HG02642 (cell line): ENCODE data around the gene NTN1.
"Not testable (repeated sequence)": the region's sequence is repeated elsewhere in the genome, so short reads cannot be mapped to it uniquely, and the experiment has no call there.

Experiments used
- ATAC-seq: cut with Tn5 transposase; IDR thresholded peaks from one replicate; pipeline ENCODE4 v1.9.1; 2021; ENCODE audit warnings: mild to moderate bottlenecking; ENCODE audit not compliant: unreplicated experiment, poor library complexity

NTN1 gene

DNA sequence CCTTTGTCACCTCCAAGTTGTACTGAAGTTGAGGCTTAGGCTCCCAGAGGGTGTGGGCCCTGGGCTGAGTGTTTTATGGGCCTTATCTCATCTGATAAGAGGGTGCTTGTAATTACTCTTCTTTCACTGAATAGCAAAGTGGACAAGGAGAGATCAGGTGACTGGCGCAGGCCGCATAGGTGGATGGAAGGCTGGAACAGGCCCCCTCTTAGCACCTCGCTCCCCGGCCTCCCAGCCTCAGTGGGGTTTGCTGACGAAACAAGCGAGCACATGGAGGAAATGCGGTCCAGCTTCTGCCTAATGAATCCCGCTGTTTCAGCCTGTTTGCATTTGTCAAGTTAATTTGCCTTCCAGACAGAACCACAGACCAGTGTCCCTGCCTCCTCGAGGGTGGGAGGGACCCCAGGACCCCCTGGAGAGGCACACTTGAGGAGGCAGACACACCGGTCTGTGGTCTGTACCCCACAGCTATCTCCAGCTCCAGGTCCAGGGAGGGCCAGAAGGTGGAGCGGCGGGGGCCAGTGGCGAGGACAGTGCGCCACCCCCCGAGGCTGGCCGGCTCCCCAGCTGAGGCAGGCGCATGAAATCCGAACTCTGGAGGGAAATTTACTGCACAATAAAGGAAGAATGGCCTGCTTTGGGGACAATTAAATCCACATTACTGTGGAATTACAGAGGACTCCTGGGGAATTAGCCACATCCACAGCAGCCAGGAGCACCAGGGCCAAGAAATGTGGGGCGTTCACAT, 123.4 kb downstream of the NTN1 start:
- no peak for ATAC-seq

DNA sequence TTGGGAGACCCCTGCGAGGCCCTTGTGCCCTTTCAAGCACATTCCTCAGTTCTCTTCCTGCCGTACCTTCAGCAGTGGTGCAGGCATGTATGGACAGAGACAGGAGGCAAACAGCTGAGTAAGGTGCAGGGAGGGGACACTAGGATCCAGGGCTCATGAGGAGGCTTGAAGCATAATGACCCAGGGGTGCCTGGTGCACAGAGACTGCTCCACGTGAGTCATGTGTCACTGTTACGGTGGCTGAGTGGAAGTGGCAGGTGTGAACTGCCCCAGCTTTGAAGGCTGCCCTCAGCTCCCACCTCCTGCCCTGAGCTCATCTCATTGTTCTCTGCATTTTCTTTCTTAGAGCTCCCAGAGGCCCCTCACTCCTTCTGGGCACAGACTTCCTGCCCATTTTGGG, 124.8 kb downstream of the NTN1 start:
- no peak for ATAC-seq

DNA sequence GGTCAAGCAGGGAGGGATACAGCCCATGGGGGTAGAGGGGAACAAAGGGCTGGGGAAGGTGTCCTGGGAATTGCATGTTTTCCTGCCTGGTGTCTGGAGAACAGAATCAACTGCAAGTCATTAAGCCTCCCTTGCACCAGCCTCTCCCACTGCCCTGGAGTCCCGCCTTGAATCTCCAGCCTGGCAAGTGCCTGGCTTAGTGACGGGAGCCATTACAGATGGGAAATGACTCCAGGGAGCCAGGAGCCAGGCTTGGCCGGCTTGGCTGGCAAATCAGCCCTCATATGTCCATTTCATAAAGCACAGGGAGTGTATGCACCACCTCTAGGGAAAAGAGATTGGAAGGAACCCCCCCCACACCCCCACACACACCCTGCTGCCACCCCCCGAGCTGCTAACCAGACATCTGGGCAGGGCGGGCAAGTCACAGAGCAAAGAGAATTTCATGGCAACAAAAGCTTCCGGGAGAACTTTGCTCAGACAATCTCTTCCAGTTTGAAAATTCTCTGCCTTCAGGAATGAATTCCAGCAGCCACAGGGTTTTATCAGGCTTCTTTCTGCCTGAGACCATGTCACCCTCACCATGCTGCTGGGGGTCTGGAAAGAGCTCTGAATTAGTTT, 127.7 kb downstream of the NTN1 start:
- ATAC-seq, result no peak

DNA sequence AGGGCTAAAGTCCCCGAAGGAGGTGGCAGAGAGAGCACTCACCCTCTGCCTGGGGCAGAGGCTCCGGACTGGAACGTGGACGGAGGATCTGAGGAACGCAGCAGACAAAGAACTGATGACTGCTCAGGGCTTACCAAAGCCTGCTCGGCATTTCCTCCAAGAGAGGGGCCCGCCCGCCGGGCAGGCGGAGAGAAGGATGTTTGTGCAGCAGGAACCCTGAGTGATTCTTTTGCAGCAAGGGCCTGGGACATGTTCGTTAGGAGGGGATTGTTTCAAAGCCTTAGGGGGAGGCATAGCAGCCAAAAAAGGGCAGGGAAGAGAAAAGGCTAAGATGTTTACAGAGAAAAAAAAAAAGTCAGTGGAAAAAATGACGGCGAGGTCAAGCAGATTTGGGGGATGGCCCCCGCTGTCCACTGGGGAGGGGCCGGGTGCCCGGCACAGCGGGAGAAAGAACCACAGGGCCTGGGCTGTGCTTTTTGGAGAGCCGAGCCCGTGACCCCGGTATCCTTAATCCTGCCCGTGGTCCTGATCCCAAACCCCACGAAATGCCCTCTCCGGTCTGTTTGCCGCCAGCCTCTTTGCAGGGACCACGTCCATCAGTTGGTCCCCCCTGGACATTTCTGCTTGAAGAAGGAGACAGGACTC, 129.3 kb downstream of the NTN1 start:
- no peak for ATAC-seq

DNA sequence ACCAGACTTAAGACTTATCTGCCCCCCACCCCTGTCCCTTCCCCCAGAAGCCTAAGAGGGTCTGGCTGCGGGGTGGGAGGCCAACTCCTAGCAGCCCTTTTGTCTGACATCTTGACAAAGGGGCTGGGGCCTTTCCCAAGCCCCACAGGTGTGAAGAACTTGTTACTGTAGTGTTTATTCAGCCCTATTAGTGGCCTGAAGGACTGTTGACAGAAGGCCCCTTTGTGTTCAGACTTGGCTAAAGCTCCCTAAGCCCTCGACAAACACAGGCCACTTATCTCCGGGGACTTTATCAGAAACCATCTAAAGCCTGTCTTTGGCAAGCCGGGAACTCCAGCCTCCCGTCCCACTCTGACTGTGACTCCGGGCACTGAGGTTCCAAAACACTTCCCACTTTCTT, 129.8 kb downstream of the NTN1 start:
- ATAC-seq, result no peak

DNA sequence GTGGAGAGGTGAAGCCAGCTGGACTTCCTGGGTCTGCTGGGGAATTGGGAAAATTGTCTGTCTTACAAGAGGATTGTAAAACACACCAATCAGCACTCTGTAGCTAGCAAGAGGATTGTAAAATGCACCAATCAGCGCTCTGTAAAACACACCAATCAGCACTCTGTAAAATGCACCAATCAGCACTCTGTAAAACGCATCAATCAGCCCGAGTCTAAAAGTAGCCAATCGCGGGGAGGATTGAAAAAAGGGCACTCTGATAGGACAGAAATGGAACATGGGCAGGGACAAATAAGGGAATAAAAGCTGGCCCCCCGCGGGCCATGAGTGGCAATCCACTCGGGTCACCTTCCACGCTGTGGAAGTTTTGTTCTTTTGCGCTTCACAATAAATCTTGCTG, 130.4 kb downstream of the NTN1 start:
- ATAC-seq, result not testable (repeated sequence)

DNA sequence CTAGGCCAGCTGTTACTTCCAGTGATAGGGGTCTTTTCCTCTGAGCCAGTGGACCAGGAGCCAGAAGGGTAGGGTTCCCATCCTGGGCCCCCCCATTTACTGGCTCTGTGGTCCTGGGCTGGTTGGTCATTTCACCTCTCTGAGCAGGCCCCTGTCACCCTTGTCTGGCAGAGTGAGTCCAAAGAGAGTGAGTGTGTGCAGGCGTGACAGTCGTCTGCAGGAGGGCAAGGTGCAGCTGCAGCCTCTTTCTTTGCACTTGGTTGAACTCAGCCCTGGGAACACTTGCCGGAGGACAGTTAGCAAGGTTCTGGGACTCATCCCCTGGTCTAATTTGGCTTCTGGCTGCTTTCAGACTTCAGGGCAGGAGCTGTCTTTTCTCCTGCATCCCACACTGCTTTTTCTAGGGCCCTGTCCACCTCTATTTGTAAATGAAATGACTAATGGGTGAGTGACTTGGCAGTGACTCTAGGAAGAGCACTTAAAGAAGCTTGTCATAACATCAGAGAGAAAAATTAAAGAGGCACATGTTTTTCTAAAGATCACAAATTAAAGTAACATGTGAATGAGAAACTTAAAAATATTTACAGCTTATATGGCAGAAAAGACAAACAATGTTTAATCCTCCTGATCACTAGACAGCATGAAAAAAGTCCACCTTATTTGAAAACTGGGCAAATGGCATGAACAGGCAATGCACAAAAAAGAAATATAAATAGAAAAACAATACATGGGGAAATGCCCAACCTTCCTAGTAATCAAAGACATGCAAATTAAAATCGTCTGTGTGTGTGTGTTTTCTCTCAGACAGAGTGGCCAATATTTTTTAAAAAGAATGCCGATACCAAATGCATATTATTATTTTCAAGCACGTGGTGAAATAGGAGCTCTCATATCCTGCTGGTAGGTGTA, 137.5 kb downstream of the NTN1 start:
- ATAC-seq, result no peak

DNA sequence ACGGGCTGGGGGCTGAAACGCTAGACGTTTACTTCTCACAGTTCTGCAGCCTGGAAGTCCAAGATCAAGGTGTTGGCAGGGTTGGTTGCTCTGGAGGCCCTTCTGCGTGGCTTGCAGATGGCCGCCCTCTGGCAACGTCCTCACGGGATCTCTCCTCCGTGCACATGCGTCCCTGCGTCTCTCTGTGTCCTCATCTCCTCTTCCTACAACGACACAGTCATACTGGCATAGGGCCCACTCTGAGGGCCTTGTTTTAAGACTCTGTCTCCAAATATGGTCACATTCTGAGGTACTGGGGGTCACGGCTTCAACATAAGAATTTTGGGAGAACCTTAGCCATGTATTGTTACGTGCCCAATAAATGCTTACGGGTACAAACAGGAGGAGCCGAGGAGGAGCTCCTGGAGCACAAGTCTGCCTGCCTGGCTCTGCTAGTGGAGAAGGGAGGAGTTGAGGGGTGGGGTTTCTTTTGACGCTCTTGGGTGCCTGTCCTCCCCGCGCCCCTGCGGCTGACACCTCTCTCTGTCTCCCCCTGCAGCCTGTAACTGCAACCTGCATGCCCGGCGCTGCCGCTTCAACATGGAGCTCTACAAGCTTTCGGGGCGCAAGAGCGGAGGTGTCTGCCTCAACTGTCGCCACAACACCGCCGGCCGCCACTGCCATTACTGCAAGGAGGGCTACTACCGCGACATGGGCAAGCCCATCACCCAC, 141.1 kb downstream of the NTN1 start:
- no peak for ATAC-seq

DNA sequence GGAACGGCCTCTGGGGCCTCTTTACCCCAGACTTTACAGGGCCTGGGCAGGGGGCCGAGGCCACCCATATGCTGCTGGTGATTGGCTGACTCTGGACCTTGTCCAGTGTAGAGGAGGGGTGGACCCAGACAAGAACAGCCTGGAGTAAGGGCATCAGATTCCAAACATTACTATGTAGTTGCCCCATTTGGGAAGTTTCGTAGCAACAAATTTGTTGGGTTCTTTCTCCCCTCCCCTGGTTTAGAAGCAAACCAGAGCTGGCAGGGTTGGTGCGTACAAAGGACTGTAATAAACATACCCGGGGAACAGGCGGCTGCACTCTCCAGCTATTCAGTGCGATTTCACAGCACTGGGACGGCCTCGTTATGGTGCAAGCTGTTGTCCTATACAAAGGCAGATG, 145.5 kb downstream of the NTN1 start:
- ATAC-seq, result no peak

DNA sequence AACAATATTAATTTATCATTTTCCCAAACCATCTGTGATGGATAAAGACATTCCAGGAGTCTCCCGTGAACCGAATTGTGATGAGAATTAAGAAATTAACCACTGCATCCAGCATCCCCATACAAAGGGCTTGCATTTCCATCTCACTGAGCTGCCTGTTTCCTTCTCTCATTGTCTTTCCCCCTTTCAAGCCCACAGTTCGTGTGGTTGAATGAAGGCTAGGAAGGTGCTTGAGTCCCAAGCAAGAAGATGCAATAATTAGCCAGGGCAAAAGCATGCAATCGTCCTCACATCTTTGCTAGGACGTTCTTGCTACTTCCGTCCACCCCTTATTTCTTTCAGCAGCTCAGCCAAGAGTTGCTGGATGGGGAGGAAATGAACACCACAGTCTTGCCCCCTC, 146.1 kb downstream of the NTN1 start:
- ATAC-seq, result no peak

DNA sequence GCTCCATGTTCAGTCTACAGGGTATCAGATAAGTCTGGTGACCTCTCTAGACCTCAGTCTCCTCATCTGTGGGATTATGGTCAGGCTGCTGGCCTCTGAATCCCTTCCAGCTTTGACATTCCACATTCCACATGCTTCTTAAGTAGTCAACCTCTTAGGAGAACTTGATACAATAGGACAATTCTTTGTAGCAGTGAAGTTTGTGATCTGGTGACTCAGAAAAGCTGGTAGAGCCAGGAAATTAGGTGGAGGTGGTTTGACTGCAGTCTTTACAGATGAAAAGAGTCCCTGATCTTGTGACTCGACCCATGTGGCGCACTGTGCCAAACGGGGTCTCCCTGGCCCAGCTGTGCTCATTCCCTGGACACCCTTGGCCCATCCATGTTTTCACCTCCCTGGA, 147.8 kb downstream of the NTN1 start:
- ATAC-seq, result no peak

DNA sequence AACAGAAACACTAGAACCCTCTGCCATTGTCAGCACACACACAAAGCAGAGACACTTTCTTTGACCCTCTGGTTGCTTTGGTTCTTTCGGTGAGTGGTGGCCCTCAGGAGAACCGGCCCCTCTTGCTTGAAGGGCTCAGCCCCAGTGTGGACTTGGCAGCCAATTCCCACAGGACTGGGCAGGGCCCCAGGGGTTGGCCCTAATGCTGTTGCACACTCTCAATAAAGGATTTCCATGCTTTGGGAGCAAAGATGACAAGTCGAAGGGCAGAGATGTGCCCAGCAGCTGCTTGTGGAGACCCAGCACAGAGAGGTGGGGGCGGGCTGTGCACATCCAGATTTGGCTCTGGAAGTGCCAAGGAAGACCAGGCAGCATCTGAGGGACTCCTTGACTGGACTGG, 149.0 kb downstream of the NTN1 start:
- no peak for ATAC-seq

DNA sequence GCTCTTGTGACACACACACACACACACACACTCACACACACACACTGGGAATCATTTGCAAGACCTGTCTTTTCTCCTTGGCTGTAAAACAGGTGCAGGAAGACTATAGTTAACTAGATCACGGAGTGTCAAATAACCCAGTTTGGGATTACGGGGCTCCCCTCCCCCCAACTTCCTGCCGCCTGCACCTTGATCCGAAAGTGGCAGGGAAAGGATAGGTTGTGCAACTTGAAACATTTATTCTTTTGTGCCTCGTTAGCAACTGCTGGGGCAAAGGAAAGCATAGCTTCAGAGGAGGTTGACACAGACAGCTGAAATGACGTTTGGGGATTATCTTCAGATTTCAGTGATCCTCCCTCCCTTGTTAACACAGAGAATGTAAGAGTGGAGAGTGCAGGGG, 149.5 kb downstream of the NTN1 start:
- no peak for ATAC-seq

DNA sequence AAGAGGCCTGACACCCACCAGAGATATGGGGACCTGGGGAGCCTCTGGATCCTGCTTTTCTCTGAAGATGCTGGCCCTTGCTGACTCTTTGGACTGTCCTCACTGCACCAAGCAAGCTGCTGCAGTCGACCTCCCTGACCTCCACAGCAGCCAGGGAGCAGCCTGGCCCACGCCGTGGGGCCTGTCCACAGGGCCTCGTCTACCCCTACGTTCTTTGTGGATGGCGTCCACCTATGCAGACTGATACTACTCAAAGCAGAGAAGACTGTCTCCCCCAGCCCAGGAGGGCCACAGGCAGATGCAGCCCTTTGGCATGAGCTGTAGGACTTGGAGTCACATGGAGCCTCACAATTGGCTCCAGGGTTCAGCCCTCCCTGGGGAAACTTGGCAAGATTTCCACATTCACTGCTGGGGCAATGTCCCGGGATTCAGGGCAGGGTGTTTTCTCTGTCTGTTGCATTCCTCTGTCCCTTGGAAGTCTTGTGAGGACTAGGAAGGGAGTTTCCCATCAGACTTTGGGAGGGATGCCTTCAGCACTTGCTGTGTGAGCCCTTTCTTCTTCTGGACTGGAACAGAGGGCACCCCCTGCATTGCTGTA, 152.2 kb downstream of the NTN1 start:
- ATAC-seq, result no peak

DNA sequence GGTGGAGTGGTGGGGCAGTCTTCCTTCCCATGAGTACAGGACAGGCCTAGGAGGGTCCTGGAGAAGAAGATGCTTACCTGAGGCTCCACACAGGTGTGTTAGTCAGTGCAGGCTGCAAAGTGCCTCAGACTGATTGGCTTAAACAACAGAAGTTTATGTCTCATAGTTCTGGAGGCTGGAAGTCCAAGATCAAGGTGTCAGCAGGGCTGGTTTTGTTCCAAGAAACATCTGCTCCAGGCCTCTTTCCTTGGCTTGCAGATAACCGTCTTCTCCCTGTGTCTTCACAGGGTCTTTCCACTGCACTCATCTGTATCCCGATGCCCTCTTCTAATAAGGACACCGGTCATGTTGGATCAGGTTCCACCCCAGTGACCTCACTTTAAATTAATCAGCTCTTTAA, 153.0 kb downstream of the NTN1 start:
- ATAC-seq, result no peak

DNA sequence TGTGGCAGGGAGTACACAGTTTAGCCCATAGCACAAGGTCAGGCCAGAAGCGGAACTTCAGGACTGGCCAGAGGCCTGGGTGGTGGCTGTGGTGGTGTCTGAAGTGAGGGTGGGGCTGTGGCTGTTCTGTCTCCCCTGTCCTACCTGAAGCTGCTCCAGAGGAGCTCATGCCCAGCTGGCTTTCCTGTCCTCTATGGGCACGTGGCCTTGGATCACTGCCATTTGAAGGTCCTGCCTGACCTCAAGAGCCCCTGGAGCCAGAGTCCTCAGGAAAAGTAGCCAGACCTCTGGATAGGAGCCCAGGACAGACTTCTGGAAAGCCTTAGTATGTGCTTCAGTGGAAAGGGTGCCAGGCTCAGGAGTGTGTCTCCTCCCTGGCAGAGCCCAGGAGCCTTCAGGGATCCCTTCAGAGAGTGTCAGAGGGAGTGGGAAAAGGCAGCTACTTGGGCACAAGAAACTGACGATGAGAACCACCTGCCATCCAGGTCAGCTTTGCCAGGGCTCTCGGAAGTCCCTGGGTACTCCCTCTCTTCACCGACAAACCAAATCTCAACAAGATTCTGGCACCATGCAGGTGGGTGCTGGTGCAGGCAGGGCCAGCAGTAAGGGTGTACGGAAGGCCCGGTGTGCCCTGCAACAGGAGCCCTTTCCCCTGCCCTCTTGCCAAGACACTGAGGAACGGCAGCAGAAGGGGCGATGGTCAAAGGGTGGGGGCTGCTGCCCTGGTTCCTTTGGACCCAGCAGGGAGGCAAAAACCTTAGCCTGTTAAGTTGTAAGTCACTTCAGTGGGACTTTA, 153.7 kb downstream of the NTN1 start:
- ATAC-seq, result no peak

DNA sequence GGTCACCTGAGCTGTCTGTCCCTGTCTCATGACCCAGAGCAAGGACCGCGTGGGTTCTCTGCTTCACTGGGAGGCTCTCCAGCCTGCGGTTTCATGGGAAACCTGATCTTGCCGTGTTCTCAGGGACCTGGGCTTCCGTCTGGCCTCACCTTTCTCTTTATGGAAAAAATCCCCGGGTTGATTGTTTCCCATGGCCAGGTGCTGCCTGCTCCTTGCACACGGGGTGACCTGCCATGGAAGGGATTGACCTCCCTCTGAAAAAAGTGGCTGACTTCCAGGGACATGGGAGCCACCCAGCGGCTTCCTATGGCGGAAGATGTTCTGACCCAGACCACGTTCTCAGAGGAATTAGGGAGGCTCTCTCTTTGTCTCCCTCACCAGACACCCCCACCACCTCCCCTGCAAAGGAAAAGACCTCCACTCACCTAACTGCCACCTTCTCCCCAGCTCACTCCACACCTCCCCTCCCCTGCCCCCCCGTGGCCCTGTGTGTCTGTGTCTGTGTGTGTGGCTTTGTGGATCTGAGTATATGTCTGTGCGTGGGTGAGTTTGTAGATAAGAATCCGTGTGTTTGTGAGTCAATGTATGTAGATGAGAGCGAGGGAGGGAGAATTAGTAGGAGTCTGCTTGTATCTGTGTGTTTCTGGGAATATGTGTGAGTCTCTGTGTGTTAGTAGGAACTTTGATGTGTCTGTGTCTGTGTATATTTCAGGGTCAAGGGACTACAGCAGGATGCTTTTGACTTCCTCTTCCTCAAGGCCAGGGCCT, 154.6 kb downstream of the NTN1 start:
- ATAC-seq, result no peak

DNA sequence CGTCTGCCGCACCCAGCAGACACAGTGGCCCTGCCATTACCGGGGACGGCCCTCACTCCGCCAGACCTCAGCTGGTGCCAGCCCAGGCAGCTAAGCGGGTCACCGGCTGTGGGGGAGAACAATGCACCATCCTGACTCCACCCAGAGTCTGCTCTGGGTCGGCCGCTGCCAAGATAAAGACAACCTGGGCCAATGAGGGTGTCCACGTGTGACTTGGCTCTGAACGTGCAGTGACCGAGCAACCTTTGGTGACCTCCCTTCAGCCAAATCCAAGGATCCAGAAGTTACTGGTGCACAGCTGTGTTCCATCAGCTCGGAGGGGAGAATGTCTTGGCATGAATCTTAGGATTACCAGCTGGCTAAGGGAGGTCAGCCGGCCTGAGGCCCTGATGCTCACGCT, 155.9 kb downstream of the NTN1 start:
- ATAC-seq, result no peak
